Panc1 (cell line): ENCODE data around the gene DRD2. TPM values are rescaled to one million over a fixed set of nuclear protein-coding genes. Genes with fewer than 3 reads are reported as not detected.

Experiments used
- ATAC-seq: fragments of 200-7000 bp; cut with Tn5 transposase; 2 replicates; pipeline ENCODE4 v1.9.1; 2020; ENCODE audit warnings: mild to moderate bottlenecking, moderate library complexity
- BruUV-seq: library from RNA; stranded (reverse); fragments of 400-500 nt; replicated peaks from 2 replicates; lab custom pipeline; 2021; lab: Mats Ljungman, UMichigan
- CTCF ChIA-PET: fragments of 300-600 bp; sonication (Branson Sonifier 250); formaldehyde crosslinking; loops from one replicate; lab custom pipeline; 2022; ENCODE audit warnings: antibody characterized with exemption; lab: Charles Lee
- POLR2A ChIA-PET: fragments of 300-600 bp; sonication (Branson Sonifier 250); formaldehyde crosslinking; loops from one replicate; lab custom pipeline; 2022; ENCODE audit warnings: antibody characterized with exemption; lab: Charles Lee
- DNase-seq: peaks from one replicate; pipeline ENCODE4 v3.0.0-alpha.2; 2010; ENCODE audit warnings: low read depth, low spot score
- H3K27ac ChIP-seq: 2 replicates; pipeline ENCODE4 v1.5.1; 2011; ENCODE audit warnings: mild to moderate bottlenecking, low read length, inconsistent platforms
- H3K27me3 ChIP-seq: fragments of 200-500 bp; sonication (Bioruptor generic); 2 replicates; pipeline ENCODE4 v1.6.0; 2014; ENCODE audit warnings: low read length, inconsistent platforms; ENCODE audit not compliant: control insufficient read depth, insufficient read depth
- H3K36me3 ChIP-seq: fragments of 200-500 bp; sonication (Bioruptor generic); 2 replicates; pipeline ENCODE4 v1.5.1; 2014; ENCODE audit warnings: inconsistent platforms, mild to moderate bottlenecking, low read length, moderate library complexity; ENCODE audit not compliant: control insufficient read depth, insufficient read depth
- H3K4me1 ChIP-seq: 2 replicates; pipeline ENCODE4 v1.5.1; 2011; ENCODE audit warnings: inconsistent platforms, mild to moderate bottlenecking, low read length, moderate library complexity; ENCODE audit not compliant: control insufficient read depth, insufficient read depth
- H3K4me3 ChIP-seq, 2 experiments: 2 replicates each; pipeline ENCODE4 v1.5.1; 2011 to 2012; ENCODE audit warnings: low read depth in 2 of 2, low read length in 2 of 2, mild to moderate bottlenecking in 2 of 2, inconsistent platforms in 1 of 2, moderate library complexity in 1 of 2
- H3K9me3 ChIP-seq: fragments of 200-500 bp; sonication (Bioruptor generic); 2 replicates; pipeline ENCODE4 v1.5.1; 2014; ENCODE audit warnings: low read depth, mild to moderate bottlenecking, inconsistent platforms, low read length, moderate library complexity; ENCODE audit not compliant: control insufficient read depth, insufficient read depth
- CTCF ChIP-seq: fragments of 450-650 bp; IDR thresholded peaks from 2 replicates; pipeline ENCODE4 v1.5.1; 2017; ENCODE audit warnings: mild to moderate bottlenecking
- POLR2AphosphoS5 ChIP-seq: IDR thresholded peaks from 2 replicates; pipeline ENCODE4 v1.6.1; 2012; ENCODE audit warnings: mild to moderate bottlenecking, low read depth, low read length, moderate library complexity
- REST ChIP-seq, 2 experiments: IDR thresholded peaks; 2 replicates each; pipeline ENCODE4 v1.6.1; 2011 to 2012; ENCODE audit warnings: low read depth in 2 of 2, control low read depth in 1 of 2, low read length in 1 of 2, mild to moderate bottlenecking in 1 of 2, moderate library complexity in 1 of 2; ENCODE audit not compliant: insufficient read depth in 1 of 2
- SIN3A ChIP-seq: IDR thresholded peaks from 2 replicates; pipeline ENCODE4 v1.6.1; 2012; ENCODE audit warnings: low read depth, mild to moderate bottlenecking, low read length, moderate library complexity, borderline replicate concordance; ENCODE audit not compliant: insufficient read depth
- TCF7L2 ChIP-seq: IDR thresholded peaks from 2 replicates; pipeline ENCODE4 v1.6.1; 2011; ENCODE audit warnings: mild to moderate bottlenecking, low read depth, low read length, inconsistent platforms
- in situ Hi-C: cut with HindIII; loops from 2 replicates; pipeline ENCODE4 v1.10.0; 2016; ENCODE audit warnings: low sequenced_read_pairs, low pct_unique_long_range_greater_than_20kb
- intact Hi-C: fragments of 100-400 bp; cut with micrococcal nuclease; formaldehyde crosslinking; loops from one replicate; pipeline ENCODE4 v1.10.0; 2022; ENCODE audit not compliant: unreplicated experiment
- total RNA-seq: library from RNA; stranded (reverse); gene quantifications from one replicate; pipeline ENCODE4 v1.2.1, GENCODE V29; 2021; ENCODE audit not compliant: unreplicated experiment

Gene DRD2
- total RNA-seq, 1 experiment from 2014 or later: 5.3 TPM

- ChIA-PET CTCF (no interaction called here), POLR2A (no interaction called here)
- intact Hi-C loops (no loop called here), in situ Hi-C loops (no loop called here)
- no peak for ATAC-seq
- Histone ChIP-seq H3K36me3 (no peaks in the 10 kb centered on the region), H3K27me3 (no peaks in the 10 kb centered on the region), H3K27ac (no peak overlapping the region), H3K9me3 (no peaks in the 10 kb centered on the region), H3K4me3 (no peak overlapping the region), H3K4me1 (no peaks in the 10 kb centered on the region)
- TF ChIP-seq REST (IDR thresholded peaks at IDR 0.05; ENCODE audit: insufficient read depth in 1 of 2, low read depth in 2 of 2, low read length in 1 of 2): no peak
- TF ChIP-seq SIN3A: no peak
- TF ChIP-seq CTCF: no peak
- no peak for TF ChIP-seq POLR2AphosphoS5
- no peak for TF ChIP-seq TCF7L2
- DNase-seq: no peak
- no TSS peak for BruUV-seq
Measured at GRCh38 chr11:113400631-113401230, 74.5 kb downstream of the DRD2 start.

- TF ChIP-seq REST (IDR thresholded peaks at IDR 0.05; ENCODE audit: insufficient read depth in 1 of 2, low read depth in 2 of 2, low read length in 1 of 2) (no peak), POLR2AphosphoS5 (no peak), TCF7L2 (no peak), SIN3A (no peak), CTCF (no peak)
- H3K4me1 ChIP-seq: no peaks in the 10 kb centered on the region
- H3K36me3 ChIP-seq: no peaks in the 10 kb centered on the region
- H3K9me3 ChIP-seq: no peaks in the 10 kb centered on the region
- no peak for DNase-seq
- POLR2A ChIA-PET: no interaction called here
- ATAC-seq: no peak
- no TSS peak for BruUV-seq
- no peak overlapping the region for H3K27ac ChIP-seq
- CTCF ChIA-PET: no interaction called here
- no peaks in the 10 kb centered on the region for H3K27me3 ChIP-seq
- no peak overlapping the region for H3K4me3 ChIP-seq
- in situ Hi-C loops: no loop called here
- intact Hi-C loops: no loop called here
Measured at GRCh38 chr11:113398669-113399430, 76.3 kb downstream of the DRD2 start.
